M059J (cell line): ENCODE results near the gene CEP295NL. TPM values are rescaled to one million over a fixed set of nuclear protein-coding genes. Genes with fewer than 3 reads are reported as not detected.
"Not testable (repeated sequence)": the region's sequence is repeated elsewhere in the genome, so short reads cannot be mapped to it uniquely, and the experiment has no call there.

Experiments used
- DNase-seq: peaks from one replicate; pipeline ENCODE4 v3.0.0-alpha.2; 2012; ENCODE audit warnings: low read depth
- total RNA-seq: library from RNA; depleted of rRNA; stranded (reverse); fragments of >200 nt; shearing (Covaris generic); gene quantifications from 2 replicates; pipeline ENCODE4 v1.2.3, GENCODE V29; 2014

Gene CEP295NL
- total RNA-seq, 1 experiment from 2014 or later, result 1.6 TPM

GRCh38 chr17:78888941-78889518 is 14.0 kb downstream of the CEP295NL start:
- DNase-seq, result no peak

GRCh38 chr17:78886954-78887353 is 16.0 kb downstream of the CEP295NL start:
- DNase-seq, result no peak

DNA sequence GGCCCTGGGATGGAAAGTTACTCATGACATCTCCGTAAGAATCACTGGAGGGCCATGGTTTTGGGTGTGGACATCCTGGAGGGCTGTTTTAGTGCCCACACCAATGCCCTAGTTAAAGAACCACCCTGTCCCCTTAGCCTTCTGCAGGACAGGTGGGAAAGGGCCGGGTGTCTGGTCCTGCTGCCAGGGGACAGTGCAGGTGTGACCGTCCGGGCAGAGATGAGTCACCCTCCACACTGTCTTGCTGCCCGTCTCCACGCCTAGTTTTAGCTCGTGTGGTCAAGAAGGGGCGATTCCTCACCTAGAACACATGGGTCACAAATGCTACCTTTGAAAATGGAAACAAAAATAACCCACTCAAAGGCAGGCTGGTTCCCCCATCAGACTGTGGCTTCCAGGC is 17.0 kb downstream of the CEP295NL start:
- peak; percentile 21 for DNase-seq

DNA sequence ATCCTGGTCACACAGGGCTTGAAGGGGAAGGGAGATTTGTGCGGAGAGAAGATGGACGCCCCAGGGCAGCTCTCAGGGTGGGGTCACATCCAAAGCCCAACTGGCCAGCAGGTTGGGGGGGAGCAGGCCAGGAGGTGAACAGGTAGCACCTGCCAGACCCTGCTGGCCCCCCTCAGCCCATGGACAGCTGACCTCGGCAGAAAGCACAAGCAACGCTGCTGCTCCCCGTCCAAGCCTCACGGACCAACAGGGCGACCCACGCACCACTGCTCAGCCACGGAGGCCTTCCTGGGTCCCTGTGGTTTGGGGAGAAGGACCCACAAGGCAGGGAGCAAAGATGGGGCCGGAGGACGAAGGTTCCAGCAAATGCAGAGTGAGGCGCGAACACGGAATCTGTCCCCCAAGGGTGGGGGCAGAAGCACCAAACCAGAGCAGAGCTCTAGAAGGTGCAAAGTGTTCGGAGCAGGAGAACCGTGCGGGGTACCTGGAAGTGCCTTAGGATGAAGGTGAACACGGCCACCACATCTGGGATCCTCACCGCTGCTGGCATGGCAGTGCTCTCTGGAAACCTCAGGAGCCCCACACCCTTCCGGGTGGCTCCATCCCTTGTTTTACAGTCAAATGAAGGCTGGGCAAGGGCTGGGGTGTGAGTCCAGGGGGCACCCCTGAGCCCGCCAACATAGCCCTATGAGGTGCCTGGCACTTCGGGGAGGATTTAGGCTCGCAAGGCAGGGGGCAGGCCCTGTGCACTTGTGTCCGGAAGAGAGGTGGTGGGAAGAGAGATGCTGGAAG is 17.9 kb downstream of the CEP295NL start:
- DNase-seq, result no peak

DNA sequence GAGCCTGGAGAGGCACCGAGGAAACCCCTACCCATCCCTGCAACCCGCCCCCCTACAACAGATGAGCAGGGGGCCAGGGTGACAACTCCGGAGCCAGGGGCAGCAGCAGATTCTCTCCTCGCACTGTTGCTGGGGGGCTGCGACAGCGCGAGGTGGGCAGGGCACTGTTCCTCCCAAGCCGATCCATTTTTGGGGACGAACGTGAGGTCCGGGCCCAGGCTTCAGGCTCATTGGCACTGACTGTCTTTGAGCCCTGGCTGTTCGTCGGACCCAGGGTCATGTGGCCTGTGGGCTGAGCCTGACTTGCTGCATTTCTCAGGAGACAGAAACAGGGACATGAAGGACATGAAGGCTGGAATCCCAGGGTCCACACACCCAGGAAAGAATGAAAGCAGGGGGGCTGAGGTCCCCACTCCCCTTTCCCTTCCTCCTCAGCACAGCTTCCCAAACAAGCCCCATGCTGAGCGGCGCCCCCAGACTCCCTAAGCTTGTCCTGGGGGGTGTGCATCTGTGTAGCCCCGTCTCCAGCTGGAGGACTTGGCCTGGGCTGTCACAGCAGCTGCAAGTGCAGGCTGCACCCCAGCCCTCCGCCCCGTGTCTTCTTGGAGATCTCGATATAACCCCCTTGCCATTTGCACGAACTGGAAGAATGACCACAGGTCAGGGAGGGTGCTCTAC is 18.7 kb downstream of the CEP295NL start:
- peak; percentile 44 for DNase-seq

DNA sequence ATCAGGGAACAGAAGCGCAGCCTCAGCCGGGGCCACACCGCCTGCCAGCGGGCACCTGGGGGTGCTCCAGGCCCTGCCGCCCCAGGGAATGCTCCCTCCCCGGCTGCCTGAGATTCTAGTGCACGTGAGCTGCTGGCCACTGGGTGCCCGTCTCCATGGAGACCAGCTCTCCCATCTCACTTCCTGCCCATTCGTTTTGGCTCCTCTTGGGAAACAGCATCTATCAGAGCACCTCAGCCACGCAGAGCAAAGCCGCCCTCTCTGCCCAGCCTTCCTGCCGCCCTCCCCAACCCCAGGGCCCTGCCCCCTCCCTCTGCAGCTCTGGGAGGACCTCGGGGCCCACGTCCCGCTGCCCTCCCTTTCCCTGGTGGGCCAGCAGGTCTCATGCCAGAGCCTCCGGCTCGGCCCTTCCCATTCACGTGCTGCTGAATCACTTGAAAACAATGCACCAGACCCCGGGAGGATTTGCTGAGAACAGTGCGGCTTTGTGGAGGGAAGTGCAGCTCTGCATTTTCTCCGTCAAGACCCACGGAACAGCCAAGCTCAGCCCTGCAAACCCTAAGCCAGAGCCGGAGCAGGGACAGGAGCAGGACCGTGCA is 19.4 kb downstream of the CEP295NL start:
- DNase-seq, result peak; percentile 96

DNA sequence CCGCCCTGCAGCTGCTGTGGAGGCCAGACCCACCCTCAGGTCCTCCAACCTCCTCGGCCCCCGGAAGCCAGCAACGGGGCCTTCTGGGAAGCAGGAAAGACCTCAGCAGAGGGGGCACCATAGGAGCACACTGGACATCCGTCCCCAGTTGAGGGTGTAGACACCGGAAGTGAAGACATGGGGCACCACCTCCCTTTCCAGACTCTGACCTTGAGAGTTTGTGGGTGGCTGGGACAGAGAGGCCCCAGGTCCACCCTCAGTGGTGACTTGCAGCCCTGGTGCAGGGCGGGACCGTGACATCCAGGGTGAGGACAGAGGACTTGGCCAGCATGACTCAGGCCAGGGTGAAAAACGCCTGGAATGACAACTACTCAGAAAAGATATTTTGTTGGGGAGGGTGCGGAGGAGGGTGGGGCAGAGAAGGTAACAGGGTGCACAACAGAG is 19.9 kb downstream of the CEP295NL start:
- DNase-seq, result peak; percentile 94

DNA sequence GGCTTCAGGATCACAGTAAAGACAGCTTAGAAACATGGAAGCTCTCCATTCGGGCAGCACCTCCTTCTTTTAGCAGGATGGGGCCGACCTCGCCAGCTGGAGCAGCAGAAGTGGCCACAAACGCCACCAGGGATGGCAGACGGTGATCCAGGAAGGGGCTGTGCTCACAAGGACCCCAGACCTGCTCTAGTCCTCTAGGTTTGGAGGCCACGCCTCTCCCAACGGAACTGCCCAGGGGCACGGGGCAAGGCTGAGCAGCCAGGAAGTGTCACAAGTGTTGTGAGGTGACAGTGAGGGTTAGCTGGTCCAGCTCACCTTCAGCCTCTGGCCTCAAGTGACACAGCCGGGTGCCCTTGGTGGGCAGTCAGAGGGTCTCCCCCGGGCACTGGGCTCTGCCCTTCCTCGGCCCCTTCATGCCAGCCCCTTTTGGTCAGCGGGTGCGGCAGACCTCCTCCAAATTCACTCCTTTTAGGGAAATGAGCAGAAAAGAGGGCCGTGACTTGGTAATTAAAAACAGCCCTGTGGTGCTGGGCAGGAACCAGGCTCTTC is 20.4 kb downstream of the CEP295NL start:
- no peak for DNase-seq

GRCh38 chr17:78879635-78880186 is 23.3 kb downstream of the CEP295NL start:
- no peak for DNase-seq

DNA sequence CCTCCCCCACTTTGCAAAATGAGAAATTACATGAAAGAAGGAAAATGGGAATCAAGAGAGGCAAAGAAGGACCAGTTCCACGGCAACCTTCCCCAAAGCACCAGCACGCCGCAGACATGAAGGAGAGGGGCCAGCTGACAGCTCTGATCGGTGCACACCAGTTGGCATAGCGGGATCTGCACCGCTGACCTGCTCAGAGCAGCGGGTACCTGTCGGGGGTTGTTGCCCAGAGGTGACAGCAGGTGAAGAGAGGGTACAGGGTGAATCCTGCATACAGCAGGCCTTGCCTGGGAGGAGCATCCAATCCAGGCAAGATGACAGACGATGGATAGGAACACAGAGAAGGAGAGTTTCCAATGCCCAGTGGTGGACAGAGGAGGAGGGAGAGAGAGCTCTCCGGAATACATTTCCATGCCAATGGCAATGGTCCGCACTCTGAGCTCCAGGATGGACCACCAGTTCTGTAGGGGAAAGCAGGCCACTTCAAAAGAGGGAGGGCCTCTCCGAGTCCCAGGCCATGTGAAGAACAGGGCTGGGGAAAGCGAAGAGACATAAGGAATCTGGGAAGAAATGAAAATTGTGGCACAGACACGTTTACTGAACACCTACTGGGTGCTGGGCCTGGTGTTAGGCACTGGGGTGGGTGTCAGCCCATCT is 24.0 kb downstream of the CEP295NL start:
- DNase-seq, result no peak

DNA sequence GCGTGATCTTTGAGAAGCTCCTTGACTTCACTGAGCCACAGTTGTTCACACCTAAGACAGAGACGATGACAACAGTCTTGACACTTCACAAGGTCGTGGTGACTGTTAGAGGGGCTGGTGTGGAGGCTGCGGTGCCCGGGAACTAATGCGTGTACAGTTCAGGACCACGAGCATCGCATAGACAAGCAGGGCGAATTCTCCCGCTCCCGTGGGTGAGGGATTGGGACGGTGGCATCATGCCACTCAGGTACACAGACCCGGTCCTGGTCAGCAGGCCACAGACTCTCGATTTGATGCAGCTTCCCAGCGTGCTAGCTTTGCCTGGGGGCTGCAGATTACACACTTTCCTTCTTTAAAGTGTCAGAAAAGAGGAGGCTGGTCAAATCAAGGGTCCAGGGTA is 24.7 kb downstream of the CEP295NL start:
- DNase-seq, result no peak

- DNase-seq, result not testable (repeated sequence)
These were observed 26.0 kb downstream of the CEP295NL start for GRCh38 chr17:78876954-78877517.

- DNase-seq, result no peak
These were observed 26.9 kb downstream of the CEP295NL start for GRCh38 chr17:78876094-78876597.

GRCh38 chr17:78875363-78876093 is 27.5 kb downstream of the CEP295NL start:
- peak; percentile 81 for DNase-seq

DNA sequence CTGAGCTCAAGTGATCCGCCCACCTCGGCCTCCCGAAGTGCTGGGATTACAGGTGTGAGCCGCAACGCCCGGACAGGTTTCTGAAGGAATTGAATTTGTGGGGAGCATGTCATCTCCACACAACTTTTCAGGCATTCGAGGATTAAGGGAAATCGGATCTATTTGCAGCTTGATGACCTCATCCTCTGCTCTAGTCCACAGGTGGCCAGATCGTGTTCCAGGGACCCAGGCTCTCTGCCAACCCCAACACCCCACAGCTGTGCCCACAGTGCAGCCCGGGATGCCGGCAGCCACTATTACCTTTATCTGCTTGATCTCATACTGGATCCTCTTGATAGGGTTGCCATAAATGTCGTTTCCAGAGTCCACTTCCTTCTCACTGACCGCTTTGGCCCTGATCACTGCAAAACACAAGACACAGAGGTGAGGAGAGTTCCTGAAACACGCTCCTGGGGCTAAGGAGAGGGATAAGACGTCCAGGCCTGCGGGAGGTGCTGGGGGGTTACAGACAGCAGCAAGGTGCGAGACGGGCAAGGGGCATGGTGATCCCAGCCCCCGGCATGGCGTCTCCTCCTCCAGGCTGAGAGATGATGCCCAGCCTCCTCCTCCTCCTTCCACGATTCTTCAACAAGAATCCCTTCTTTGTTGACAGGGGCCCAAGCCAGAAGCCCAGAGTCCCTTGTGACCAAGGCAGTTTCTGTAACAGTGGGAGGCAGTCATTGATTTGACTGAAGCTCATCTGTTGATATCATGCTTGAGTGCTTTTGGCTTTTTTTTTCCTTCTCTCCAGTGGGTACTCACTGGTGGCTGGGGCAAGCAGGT is 29.3 kb downstream of the CEP295NL start:
- peak; percentile 95 for DNase-seq

DNA sequence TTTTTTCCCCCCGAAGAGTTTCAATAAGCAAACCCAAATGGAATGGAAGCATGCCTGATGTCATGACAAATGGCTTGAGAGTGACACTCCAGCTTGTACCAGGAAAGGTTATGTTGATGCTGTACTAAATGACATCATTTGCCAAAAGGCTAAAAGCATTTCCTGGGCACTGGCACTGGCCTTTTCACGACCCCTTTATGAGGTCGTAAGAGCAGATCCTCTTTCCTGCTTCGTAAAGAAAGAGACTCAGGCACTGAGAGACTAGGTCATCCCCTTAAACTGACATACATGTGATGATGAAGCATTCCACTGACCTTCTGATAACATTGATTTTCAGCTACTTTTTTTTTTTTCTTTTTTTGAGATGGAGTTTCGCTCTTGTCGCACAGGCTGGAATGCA is 30.5 kb downstream of the CEP295NL start:
- peak; percentile 23 for DNase-seq

- no peak for DNase-seq
These were observed 32.4 kb downstream of the CEP295NL start for GRCh38 chr17:78870621-78871020.

DNA sequence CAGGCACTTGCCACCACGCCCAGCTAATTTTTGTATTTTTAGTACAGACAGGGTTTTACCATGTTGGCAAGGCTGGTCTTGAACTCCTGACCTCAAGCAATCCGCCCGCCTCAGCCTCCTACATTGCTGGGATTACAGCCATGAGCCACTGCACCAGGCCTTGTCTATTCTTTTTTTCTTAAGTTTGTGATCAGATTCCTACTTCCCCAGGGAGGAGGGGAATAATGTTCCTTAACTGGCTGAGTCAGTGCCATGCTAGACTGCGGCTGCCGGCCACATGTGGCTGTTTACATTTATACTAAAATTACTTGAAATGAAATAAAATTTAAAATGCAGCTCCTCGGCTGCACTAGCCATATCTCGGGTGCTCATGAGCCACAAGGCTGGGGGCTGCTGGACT is 34.6 kb downstream of the CEP295NL start:
- peak; percentile 54 for DNase-seq

GRCh38 chr17:78867046-78867445 is 36.0 kb downstream of the CEP295NL start:
- not testable (repeated sequence) for DNase-seq
